PC-3 (cell line): ENCODE data around the gene HTR2B. TPM values are rescaled to one million over a fixed set of nuclear protein-coding genes. Genes with fewer than 3 reads are reported as not detected.

ENCODE experiments used
- ATAC-seq: fragments of 200-7000 bp; cut with Tn5 transposase; 2 replicates; pipeline ENCODE4 v1.9.1; 2020; ENCODE audit warnings: mild to moderate bottlenecking, moderate library complexity
- BruUV-seq: library from RNA; stranded (reverse); fragments of 400-500 nt; replicated peaks from 2 replicates; lab custom pipeline; 2021; lab: Mats Ljungman, UMichigan
- CTCF ChIA-PET: fragments of 300-600 bp; sonication (Branson Sonifier 250); formaldehyde crosslinking; loops from one replicate; lab custom pipeline; 2022; ENCODE audit warnings: antibody characterized with exemption; lab: Charles Lee
- POLR2A ChIA-PET: fragments of 300-600 bp; sonication (Branson Sonifier 250); formaldehyde crosslinking; loops from one replicate; lab custom pipeline; 2022; ENCODE audit warnings: antibody characterized with exemption; ENCODE audit not compliant: unreplicated experiment; lab: Charles Lee
- DNase-seq: peaks from one replicate; pipeline ENCODE4 v3.0.0-alpha.2; 2015
- H2AFZ ChIP-seq: fragments of 300-600 bp; sonication (generic); 2 replicates; pipeline ENCODE4 v1.6.0; 2016; ENCODE audit warnings: antibody characterized with exemption, low read length
- H3F3A ChIP-seq: fragments of 300-600 bp; sonication (generic); one replicate; pipeline ENCODE4 v1.6.0; 2017; ENCODE audit warnings: antibody characterized with exemption, low read length, control low read depth, mild to moderate bottlenecking; ENCODE audit not compliant: unreplicated experiment
- H3K27ac ChIP-seq: fragments of 300-600 bp; sonication (generic); 2 replicates; pipeline ENCODE4 v1.5.1; 2016; ENCODE audit warnings: mild to moderate bottlenecking, low read length
- H3K27me3 ChIP-seq: fragments of 300-600 bp; sonication (generic); 2 replicates; pipeline ENCODE4 v1.6.1; 2016; ENCODE audit warnings: low read length, mixed read lengths
- H3K36me3 ChIP-seq: fragments of 300-600 bp; sonication (generic); 2 replicates; pipeline ENCODE4 v1.6.1; 2016; ENCODE audit warnings: low read depth, mixed run types, low read length, mixed read lengths
- H3K4me1 ChIP-seq: fragments of 300-600 bp; sonication (generic); 2 replicates; pipeline ENCODE4 v1.5.1; 2016; ENCODE audit warnings: low read length; ENCODE audit not compliant: insufficient read depth
- H3K4me2 ChIP-seq: fragments of 300-600 bp; sonication (generic); 2 replicates; pipeline ENCODE4 v1.6.0; 2016; ENCODE audit warnings: low read length
- H3K4me3 ChIP-seq: fragments of 300-600 bp; sonication (generic); 2 replicates; pipeline ENCODE4 v1.5.1; 2016; ENCODE audit warnings: mild to moderate bottlenecking, low read length, mixed read lengths
- H3K79me2 ChIP-seq: fragments of 300-600 bp; sonication (generic); 2 replicates; pipeline ENCODE4 v1.6.1; 2017; ENCODE audit warnings: low read length, mixed read lengths
- H3K9ac ChIP-seq: fragments of 300-600 bp; sonication (generic); 2 replicates; pipeline ENCODE4 v1.6.0; 2016; ENCODE audit warnings: mild to moderate bottlenecking, low read length
- H3K9me2 ChIP-seq: fragments of 300-600 bp; sonication (generic); replicated peaks from 2 replicates; pipeline ENCODE4 v1.6.1; 2016; ENCODE audit warnings: mixed run types, low read length, mixed read lengths
- H3K9me3 ChIP-seq: fragments of 300-600 bp; sonication (generic); 2 replicates; pipeline ENCODE4 v1.6.1; 2016; ENCODE audit warnings: low read length, mixed read lengths
- H4K20me1 ChIP-seq: fragments of 300-600 bp; sonication (generic); 2 replicates; pipeline ENCODE4 v1.6.1; 2016; ENCODE audit warnings: low read length, mixed read lengths
- EZH2 ChIP-seq: fragments of 300-600 bp; sonication (generic); IDR thresholded peaks from one replicate; pipeline ENCODE4 v1.6.1; 2017; ENCODE audit warnings: antibody characterized with exemption, mild to moderate bottlenecking, low read length; ENCODE audit not compliant: unreplicated experiment
- EZH2phosphoT487 ChIP-seq: fragments of 300-600 bp; sonication (generic); IDR thresholded peaks from 2 replicates; pipeline ENCODE4 v1.6.1; 2018; ENCODE audit warnings: mild to moderate bottlenecking, antibody characterized with exemption, low read length, borderline replicate concordance
- intact Hi-C: fragments of 100-400 bp; cut with micrococcal nuclease; formaldehyde crosslinking; loops from 2 replicates; pipeline ENCODE4 v1.9.0; 2023
- total RNA-seq: library from RNA; depleted of rRNA; stranded (reverse); fragments of >200 nt; gene quantifications from 2 replicates; pipeline ENCODE4 v1.2.3, GENCODE V29; 2014
- TF ChIP-seq, protein P1 (sequence below): fragments of 300-600 bp; sonication (generic); conservative IDR thresholded peaks from 2 replicates; pipeline ENCODE4 v1.5.1; 2017; ENCODE audit warnings: antibody characterized with exemption, low read depth, mild to moderate bottlenecking, low read length

The HTR2B gene
- total RNA-seq, 1 experiment from 2014 or later, result not detected

DNA sequence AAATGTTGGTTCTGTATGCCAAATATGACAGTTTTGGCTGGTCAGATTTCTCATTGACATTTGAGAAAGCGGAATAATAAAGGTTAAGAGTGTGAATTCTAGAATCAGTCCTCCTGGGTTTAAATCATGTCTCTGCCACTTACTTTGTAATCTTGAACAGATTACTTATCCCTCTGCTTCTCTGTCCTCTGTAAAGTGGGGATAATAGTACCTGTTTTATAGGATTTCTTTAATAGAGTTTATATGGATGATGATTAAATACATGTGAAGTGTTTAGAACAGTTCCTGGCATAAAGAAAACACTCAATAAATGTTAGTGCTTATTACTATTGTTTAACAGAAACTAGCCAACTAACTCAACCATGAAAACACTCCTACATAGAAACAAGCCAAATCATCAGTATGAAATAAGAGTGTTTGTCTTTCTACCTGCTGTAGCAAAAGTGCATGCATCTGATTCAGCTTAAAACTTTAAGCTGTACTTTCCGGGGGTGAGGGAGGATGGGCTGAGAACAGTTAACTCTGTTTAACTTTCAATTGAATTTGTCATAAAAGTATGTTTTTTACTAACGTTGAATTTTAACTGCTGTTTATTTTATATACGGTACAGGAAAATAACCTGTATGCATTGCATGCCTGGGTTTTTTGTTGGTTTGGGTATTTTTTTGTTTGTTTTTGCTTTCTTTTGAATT is 6.8 kb downstream of the HTR2B start:
- H3K4me3 ChIP-seq, result no peak overlapping the region
- CTCF ChIA-PET, result interaction anchor here (0.5 kb wide), 1 partner anchor 435 kb away, joined by 4 read pairs; no protein-coding TSS in a partner anchor
- H4K20me1 ChIP-seq, result no peaks in the 10 kb centered on the region
- H3K9me3 ChIP-seq, result no peaks in the 10 kb centered on the region
- intact Hi-C loops, result loop anchor here (1.0 kb wide), 1 partner anchor 12 kb away; no protein-coding TSS in a partner anchor
- TF ChIP-seq EZH2phosphoT487 (no peak), EZH2 (no peak)
- TF ChIP-seq, protein P1, sequence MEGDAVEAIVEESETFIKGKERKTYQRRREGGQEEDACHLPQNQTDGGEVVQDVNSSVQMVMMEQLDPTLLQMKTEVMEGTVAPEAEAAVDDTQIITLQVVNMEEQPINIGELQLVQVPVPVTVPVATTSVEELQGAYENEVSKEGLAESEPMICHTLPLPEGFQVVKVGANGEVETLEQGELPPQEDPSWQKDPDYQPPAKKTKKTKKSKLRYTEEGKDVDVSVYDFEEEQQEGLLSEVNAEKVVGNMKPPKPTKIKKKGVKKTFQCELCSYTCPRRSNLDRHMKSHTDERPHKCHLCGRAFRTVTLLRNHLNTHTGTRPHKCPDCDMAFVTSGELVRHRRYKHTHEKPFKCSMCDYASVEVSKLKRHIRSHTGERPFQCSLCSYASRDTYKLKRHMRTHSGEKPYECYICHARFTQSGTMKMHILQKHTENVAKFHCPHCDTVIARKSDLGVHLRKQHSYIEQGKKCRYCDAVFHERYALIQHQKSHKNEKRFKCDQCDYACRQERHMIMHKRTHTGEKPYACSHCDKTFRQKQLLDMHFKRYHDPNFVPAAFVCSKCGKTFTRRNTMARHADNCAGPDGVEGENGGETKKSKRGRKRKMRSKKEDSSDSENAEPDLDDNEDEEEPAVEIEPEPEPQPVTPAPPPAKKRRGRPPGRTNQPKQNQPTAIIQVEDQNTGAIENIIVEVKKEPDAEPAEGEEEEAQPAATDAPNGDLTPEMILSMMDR, result no peak
- peaks cover 8% of the 10 kb centered on the region; the same call in 1 of the 2 replicates for H3K79me2 ChIP-seq
- H3K9ac ChIP-seq, result peak overlapping the region; percentile 33
- H3K27ac ChIP-seq, result peak overlapping the region; percentile 74
- no TSS peak for BruUV-seq
- peak overlapping the region; percentile 18; the same call in 1 of the 2 replicates for H3K4me2 ChIP-seq
- peaks cover 4% of the 10 kb centered on the region for H3F3A ChIP-seq
- H3K9me2 ChIP-seq, result no peaks in the 10 kb centered on the region
- DNase-seq, result peak; percentile 23
- POLR2A ChIA-PET, result interaction anchor here (0.7 kb wide), 2 partner anchors 8 to 11 kb away, joined by 3 to 8 read pairs; no protein-coding TSS in a partner anchor
- no peaks in the 10 kb centered on the region for H3K27me3 ChIP-seq
- peaks cover 29% of the 10 kb centered on the region; the same call in 1 of the 2 replicates for H3K36me3 ChIP-seq
- peaks cover 12% of the 10 kb centered on the region for H3K4me1 ChIP-seq
- peak; percentile 92 for ATAC-seq
- H2AFZ ChIP-seq, result no peak overlapping the region

DNA sequence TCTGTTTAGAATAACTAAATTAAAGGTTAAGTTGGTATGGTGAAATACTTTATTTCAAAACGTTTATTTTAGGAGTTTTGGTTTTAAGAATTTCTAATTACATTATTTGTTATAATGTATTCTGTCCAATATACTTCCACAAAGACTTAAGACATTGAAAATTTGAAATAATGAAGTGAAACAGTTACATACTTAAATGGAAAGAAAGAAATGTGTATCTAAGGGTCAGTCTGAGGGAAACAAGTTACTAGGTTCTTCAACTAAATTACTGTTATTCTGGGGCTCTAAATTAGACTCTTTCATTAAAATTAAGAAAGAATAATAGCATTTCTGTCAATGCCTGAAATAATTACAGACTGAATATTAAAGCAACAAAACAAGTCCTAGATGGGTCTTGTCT is 7.7 kb downstream of the HTR2B start:
- no peak overlapping the region for H2AFZ ChIP-seq
- CTCF ChIA-PET, result no interaction called here
- no peak for DNase-seq
- peaks cover 14% of the 10 kb centered on the region; the same call in 1 of the 2 replicates for H3K79me2 ChIP-seq
- intact Hi-C loops, result no loop called here
- peaks cover 36% of the 10 kb centered on the region; the same call in 1 of the 2 replicates for H3K36me3 ChIP-seq
- no peaks in the 10 kb centered on the region for H3K27me3 ChIP-seq
- no peak overlapping the region for H3K4me2 ChIP-seq
- H3K27ac ChIP-seq, result peak overlapping the region; percentile 74
- no TSS peak for BruUV-seq
- peak overlapping the region; percentile 33; the same call in 1 of the 2 replicates for H3K9ac ChIP-seq
- TF ChIP-seq EZH2, result no peak
- TF ChIP-seq, protein P1, result no peak
- no peak for TF ChIP-seq EZH2phosphoT487
- no peaks in the 10 kb centered on the region for H3K9me2 ChIP-seq
- H3F3A ChIP-seq, result peaks cover 4% of the 10 kb centered on the region
- no peaks in the 10 kb centered on the region for H3K9me3 ChIP-seq
- no peak overlapping the region for H3K4me3 ChIP-seq
- H3K4me1 ChIP-seq, result peaks cover 15% of the 10 kb centered on the region
- POLR2A ChIA-PET, result no interaction called here
- ATAC-seq, result no peak
- 0 out of 2 replicates have a peak, but pooled peaks cover 2% of the 10 kb centered on the region for H4K20me1 ChIP-seq

DNA sequence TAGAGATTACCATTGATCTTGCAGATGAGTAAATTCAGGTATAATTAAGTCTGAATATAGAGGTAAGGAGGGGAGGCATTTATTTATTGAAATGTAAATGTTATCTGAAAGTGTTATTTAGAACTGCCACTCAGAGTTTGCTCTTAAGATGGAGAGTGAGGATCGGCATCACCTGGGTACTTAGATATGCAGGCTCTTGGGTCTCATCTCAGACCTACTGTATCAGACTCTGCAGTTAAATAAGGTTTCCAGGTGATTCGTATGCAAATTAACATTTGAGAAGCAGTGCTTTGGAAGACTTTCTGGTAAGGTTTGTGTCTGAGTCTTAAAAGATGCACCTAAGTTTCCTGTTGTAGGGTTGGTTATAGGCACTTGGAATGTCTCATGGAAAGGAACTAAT is 9.2 kb downstream of the HTR2B start:
- Histone ChIP-seq H3K79me2 (peaks cover 16% of the 10 kb centered on the region; the same call in 1 of the 2 replicates), H3K4me2 (no peak overlapping the region), H3K4me3 (no peak overlapping the region), H3K27ac (no peak overlapping the region), H3K4me1 (peaks cover 30% of the 10 kb centered on the region), H3K27me3 (no peaks in the 10 kb centered on the region), H2AFZ (no peak overlapping the region), H4K20me1 (0 out of 2 replicates have a peak, but pooled peaks cover 3% of the 10 kb centered on the region), H3K9ac (no peak overlapping the region), H3K36me3 (peaks cover 40% of the 10 kb centered on the region), H3K9me3 (no peaks in the 10 kb centered on the region), H3K9me2 (no peaks in the 10 kb centered on the region), H3F3A (peaks cover 4% of the 10 kb centered on the region)
- ChIA-PET POLR2A (no interaction called here), CTCF (no interaction called here)
- intact Hi-C loops, result no loop called here
- BruUV-seq, result no TSS peak
- no peak for TF ChIP-seq EZH2phosphoT487
- TF ChIP-seq, protein P1, result no peak
- no peak for TF ChIP-seq EZH2
- ATAC-seq (no peak), DNase-seq (no peak)
